Activated CD4-positive, alpha-beta T cell treated with anti-CD3 and anti-CD28 coated beads, Interleukin-2, amount 10 ng/mL, durations not matched to agents 7 days and 5 days (primary cell): ENCODE data around the gene AGBL1. TPM values are rescaled to one million over a fixed set of nuclear protein-coding genes. Genes with fewer than 3 reads are reported as not detected.
"Not testable (repeated sequence)": the region's sequence is repeated elsewhere in the genome, so short reads cannot be mapped to it uniquely, and the experiment has no call there.

ENCODE experiments used
- CTCF ChIA-PET: fragments of 350-600 bp; sonication (Branson Sonifier 250); formaldehyde crosslinking; loops from one replicate; lab custom pipeline; 2021; ENCODE audit warnings: antibody characterized with exemption; lab: Charles Lee
- POLR2A ChIA-PET: fragments of 350-600 bp; sonication (Branson Sonifier 250); formaldehyde crosslinking; loops from one replicate; lab custom pipeline; 2021; ENCODE audit warnings: antibody characterized with exemption; lab: Charles Lee
- DNase-seq: peaks from one replicate; pipeline ENCODE4 v3.0.0-alpha.2; 2020
- H3K27ac Mint-ChIP-seq: one replicate; pipeline ENCODE4 v1.8.0; 2021; ENCODE audit warnings: mild to moderate bottlenecking, moderate library complexity, mixed read lengths
- H3K27me3 Mint-ChIP-seq: one replicate; pipeline ENCODE4 v1.8.0; 2021; ENCODE audit warnings: mixed read lengths
- H3K36me3 Mint-ChIP-seq: one replicate; pipeline ENCODE4 v1.8.0; 2021; ENCODE audit warnings: low read depth, mixed read lengths
- H3K4me1 Mint-ChIP-seq: one replicate; pipeline ENCODE4 v1.8.0; 2021; ENCODE audit warnings: mixed read lengths
- H3K4me3 Mint-ChIP-seq: one replicate; pipeline ENCODE4 v1.8.0; 2021; ENCODE audit warnings: mild to moderate bottlenecking, moderate library complexity, mixed read lengths
- H3K9me3 Mint-ChIP-seq: one replicate; pipeline ENCODE4 v1.8.0; 2021; ENCODE audit warnings: mixed read lengths
- total RNA-seq, 2 experiments: library from RNA; stranded (reverse); gene quantifications; one replicate each; pipeline ENCODE4 v1.2.3, GENCODE V29; 2021

AGBL1 gene
- total RNA-seq, 2 experiments from 2014 or later: not detected

DNA sequence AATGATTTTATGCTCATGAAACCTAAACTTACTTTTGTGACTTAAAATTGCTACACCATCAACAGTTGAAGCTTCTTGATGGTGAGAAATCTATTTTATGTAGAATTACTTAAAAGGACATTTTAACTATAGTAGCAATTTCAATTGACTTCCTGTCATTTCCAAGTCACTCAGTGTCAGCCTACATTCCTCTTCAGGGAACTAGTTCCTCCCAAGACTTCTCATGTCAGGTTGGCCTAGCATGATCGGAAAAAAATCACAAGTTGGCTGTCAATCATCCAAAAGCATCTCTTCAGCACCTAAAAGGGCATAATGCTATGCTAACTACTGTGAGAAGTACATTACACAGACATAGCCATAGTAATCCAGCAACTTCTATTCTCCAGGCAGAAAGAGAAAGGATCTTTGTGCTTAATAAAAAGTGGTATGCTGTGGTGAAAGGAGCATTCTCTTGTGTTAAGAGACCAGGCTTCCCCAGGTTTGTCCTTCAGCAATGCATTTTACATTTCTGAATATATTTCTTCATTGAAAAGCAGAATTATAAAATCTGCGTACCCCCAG lies 893.7 kb downstream of the AGBL1 start:
- Mint-ChIP-seq H3K9me3 (no peaks in the 10 kb centered on the region), H3K4me1 (no peaks in the 10 kb centered on the region), H3K36me3 (no peaks in the 10 kb centered on the region), H3K27ac (no peak overlapping the region), H3K4me3 (no peak overlapping the region), H3K27me3 (no peaks in the 10 kb centered on the region)
- DNase-seq: no peak
- ChIA-PET CTCF (no interaction called here), POLR2A (no interaction called here)

DNA sequence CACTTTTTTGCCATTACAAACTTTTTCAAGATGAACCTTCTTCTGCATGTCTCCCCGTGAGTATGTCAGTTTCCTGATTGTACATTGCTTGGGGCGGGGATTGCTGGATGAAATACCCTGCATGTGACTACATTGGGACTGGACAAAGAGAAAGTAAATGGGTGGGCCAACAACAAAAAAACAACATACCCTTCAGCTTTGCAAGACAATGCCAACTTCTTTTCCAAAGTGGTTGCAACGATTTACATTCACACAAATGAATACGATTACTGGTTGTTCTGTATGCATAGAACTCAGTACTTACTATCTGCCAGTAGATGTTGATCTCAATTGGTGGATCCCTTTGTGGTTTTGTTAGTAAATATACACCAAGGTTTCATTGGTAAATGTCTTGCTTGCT lies 908.4 kb downstream of the AGBL1 start:
- H3K27ac Mint-ChIP-seq: no peak overlapping the region
- no peaks in the 10 kb centered on the region for H3K9me3 Mint-ChIP-seq
- no peaks in the 10 kb centered on the region for H3K36me3 Mint-ChIP-seq
- H3K27me3 Mint-ChIP-seq: no peaks in the 10 kb centered on the region
- no peak overlapping the region for H3K4me3 Mint-ChIP-seq
- no peaks in the 10 kb centered on the region for H3K4me1 Mint-ChIP-seq
- ChIA-PET CTCF (no interaction called here), POLR2A (no interaction called here)
- DNase-seq: no peak

DNA sequence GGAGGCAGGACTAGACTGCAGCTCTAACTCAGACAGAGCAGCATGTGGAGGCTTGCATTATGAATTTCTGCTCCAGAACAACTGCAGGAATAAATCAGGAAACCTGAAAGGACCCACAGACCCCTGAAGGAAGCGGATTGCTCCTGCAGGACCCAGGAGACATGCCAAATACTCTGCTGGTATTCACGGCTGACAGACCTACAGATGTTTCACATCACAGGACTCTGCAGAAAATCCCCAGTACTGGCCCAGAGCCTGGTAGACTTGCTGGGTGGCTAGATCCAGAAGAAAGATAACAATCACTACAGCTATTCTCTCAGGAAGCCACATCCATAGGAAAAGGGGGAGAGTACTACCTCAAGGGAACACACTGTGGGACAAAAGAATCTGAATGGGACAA lies 942.1 kb downstream of the AGBL1 start:
- H3K9me3 Mint-ChIP-seq: peaks cover 9% of the 10 kb centered on the region
- H3K4me3 Mint-ChIP-seq: no peak overlapping the region
- DNase-seq: no peak
- no peaks in the 10 kb centered on the region for H3K4me1 Mint-ChIP-seq
- ChIA-PET POLR2A (no interaction called here), CTCF (no interaction called here)
- H3K27ac Mint-ChIP-seq: no peak overlapping the region
- no peaks in the 10 kb centered on the region for H3K36me3 Mint-ChIP-seq
- no peaks in the 10 kb centered on the region for H3K27me3 Mint-ChIP-seq

DNA sequence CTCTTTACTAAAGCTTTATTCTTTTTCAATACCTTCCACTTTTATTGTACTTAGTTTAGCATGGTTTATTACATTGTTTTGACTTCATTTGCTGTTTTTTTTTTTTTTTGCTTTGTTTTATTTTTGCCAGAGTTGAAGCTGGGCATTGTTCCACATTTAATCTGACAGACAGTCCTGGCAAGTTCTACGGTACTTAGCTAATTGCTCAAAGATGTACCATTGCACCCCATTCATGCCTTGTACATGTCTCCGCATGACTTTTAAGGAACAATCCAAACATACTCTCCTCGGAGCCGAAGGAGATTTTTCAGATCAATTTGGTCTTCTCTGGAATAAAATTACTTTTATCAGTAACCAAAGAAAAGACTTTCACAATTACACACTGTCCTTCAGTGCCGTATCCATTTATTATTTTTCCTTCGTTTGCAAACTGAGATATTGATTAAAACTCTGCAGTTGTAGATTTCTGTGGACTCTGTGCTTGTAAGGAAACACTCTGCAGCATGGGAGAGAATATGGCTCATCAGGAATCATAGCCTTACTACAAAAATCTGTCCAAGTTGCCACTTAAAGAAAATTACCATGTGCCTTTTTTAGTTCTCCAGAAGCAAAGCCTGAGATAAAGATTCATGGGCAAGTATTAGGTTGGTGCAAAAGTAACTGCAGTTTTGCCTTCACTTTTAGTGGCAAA lies 952.0 kb downstream of the AGBL1 start:
- Mint-ChIP-seq H3K4me1 (no peaks in the 10 kb centered on the region), H3K36me3 (no peaks in the 10 kb centered on the region), H3K27me3 (no peaks in the 10 kb centered on the region), H3K4me3 (no peak overlapping the region), H3K9me3 (peaks cover 11% of the 10 kb centered on the region), H3K27ac (no peak overlapping the region)
- ChIA-PET POLR2A (no interaction called here), CTCF (no interaction called here)
- DNase-seq: no peak

DNA sequence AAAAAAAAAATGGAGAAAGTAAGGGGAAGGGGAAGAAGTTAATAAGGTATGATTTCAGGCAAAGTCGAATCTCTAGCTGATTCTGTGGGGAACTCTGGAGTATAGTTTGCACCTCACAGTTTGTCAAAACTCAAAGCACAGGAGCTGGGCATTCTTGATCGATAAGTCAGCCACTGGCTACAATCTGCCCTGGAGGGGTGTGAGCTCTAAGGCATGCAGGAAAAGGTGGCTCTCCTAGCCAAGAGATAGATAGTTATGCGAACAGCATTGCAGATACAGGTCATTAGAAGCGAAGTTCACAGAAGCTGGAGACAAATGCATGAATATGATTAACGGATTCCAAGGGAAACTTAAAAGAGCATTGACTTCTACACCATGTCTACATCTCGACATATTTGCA lies 952.6 kb downstream of the AGBL1 start:
- Mint-ChIP-seq H3K4me1 (no peaks in the 10 kb centered on the region), H3K36me3 (no peaks in the 10 kb centered on the region), H3K9me3 (peaks cover 8% of the 10 kb centered on the region), H3K4me3 (no peak overlapping the region), H3K27ac (no peak overlapping the region), H3K27me3 (no peaks in the 10 kb centered on the region)
- DNase-seq: no peak
- POLR2A ChIA-PET: no interaction called here
- CTCF ChIA-PET: no interaction called here

DNA sequence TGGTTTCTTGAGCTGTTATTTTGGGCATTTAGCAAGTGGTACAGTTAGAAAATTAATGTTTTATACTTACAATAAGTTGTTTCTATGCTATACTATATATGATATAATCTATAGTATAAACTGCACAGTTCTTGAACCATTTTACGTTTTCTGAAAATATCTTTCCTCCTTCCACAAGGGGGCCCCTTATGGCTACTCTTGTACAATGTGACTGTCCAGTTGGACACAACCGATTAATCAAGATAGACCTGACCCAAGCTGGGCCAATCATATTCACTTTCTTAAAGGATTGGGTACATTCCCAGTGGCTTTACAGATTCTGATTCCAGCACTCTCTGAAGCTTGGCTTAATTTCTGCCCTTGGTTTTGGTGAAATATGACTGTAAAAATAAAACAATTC lies 953.4 kb downstream of the AGBL1 start:
- peaks cover 8% of the 10 kb centered on the region for H3K9me3 Mint-ChIP-seq
- ChIA-PET POLR2A (no interaction called here), CTCF (no interaction called here)
- no peak for DNase-seq
- no peak overlapping the region for H3K27ac Mint-ChIP-seq
- no peaks in the 10 kb centered on the region for H3K4me1 Mint-ChIP-seq
- no peaks in the 10 kb centered on the region for H3K36me3 Mint-ChIP-seq
- H3K27me3 Mint-ChIP-seq: no peaks in the 10 kb centered on the region
- H3K4me3 Mint-ChIP-seq: no peak overlapping the region

DNA sequence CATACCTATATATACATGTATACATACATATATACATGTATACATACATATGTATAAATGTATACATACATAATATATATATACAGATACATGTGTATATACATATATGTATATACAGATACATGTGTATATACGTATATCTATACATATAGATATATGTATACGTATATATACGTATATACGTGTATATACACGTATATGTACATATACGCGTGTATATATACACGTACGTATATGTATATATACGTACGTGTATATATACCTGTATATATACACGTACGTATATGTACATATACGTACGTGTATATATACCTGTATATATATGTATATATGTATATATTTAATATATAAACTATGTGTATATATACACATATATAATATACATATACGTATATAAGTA lies 955.2 kb downstream of the AGBL1 start:
- Mint-ChIP-seq H3K4me3 (no peak overlapping the region), H3K4me1 (no peaks in the 10 kb centered on the region), H3K27ac (no peak overlapping the region), H3K9me3 (peaks cover 8% of the 10 kb centered on the region), H3K36me3 (no peaks in the 10 kb centered on the region), H3K27me3 (no peaks in the 10 kb centered on the region)
- DNase-seq: no peak
- CTCF ChIA-PET: no interaction called here
- POLR2A ChIA-PET: no interaction called here

DNA sequence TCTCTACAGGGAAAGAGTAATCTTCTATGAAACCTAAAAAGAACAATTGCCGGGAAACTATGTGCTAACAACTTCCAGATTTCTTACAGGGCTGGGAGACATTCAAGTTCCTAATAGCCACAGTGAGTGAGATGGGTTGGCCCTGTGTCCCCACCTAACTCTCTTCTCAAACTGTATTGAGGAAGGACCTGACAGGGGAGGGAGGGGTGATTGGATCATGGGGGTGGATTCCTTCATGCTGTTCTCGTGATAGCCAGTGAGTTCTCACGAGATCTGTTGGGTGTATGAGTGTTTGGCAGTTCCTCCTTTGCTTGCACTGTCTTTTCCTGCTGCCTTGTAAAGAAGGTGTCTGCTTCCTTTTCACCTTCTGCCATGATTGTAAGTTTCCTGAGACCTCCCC lies 958.7 kb downstream of the AGBL1 start:
- no peaks in the 10 kb centered on the region for H3K4me1 Mint-ChIP-seq
- CTCF ChIA-PET: no interaction called here
- POLR2A ChIA-PET: no interaction called here

DNA sequence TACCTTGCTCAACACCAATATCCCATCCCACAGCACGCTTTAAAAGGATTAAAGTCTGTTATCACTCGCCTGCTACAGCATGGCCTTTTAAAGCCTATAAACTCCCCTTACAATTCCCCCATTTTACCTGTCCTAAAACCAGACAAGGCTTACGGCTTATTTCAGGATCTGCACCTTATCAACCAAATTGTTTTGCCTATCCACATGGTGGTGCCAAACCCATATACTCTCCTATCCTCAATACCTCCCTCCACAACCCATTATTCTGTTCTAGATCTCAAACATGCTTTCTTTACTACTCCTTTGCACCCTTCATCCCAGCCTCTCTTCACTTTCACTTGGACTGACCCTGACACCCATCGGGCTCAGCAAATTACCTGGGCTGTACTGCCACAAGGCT lies 962.9 kb downstream of the AGBL1 start:
- not testable (repeated sequence) for H3K4me1 Mint-ChIP-seq

More for the DNA sequence above, 958.7 kb downstream of the AGBL1 start:
- Mint-ChIP-seq H3K9me3 (peaks cover 6% of the 10 kb centered on the region), H3K36me3 (no peaks in the 10 kb centered on the region), H3K27me3 (no peaks in the 10 kb centered on the region), H3K27ac (no peak overlapping the region), H3K4me3 (no peak overlapping the region)
- DNase-seq: no peak

DNA sequence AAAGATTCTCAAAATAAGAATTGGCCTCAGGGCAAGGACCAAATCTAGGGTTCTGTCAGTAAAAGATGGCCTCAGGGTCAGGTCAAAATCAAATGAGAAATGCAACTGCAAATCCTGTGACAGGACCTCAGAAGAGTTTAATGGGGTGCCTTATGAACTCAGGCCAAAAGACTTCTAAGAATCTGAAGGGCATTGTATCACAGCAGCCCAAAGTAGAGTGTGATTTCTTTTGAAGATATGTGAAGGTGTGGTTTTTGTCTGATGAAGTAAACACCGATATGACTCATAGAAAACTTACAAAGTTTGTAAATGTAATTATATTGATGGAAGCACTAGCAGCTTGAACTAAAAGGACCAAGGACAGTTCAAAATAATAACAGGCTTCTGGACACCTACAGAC lies 966.1 kb downstream of the AGBL1 start:
- POLR2A ChIA-PET: no interaction called here
- Mint-ChIP-seq H3K27ac (no peak overlapping the region), H3K27me3 (no peaks in the 10 kb centered on the region), H3K4me3 (no peak overlapping the region), H3K36me3 (no peaks in the 10 kb centered on the region), H3K4me1 (no peaks in the 10 kb centered on the region), H3K9me3 (no peaks in the 10 kb centered on the region)
- CTCF ChIA-PET: interaction anchor here (0.6 kb wide), 1 partner anchor 119 kb away, joined by 4 read pairs; no protein-coding TSS in a partner anchor
- DNase-seq: no peak

More for the DNA sequence above, 962.9 kb downstream of the AGBL1 start:
- POLR2A ChIA-PET, H3K27ac Mint-ChIP-seq, DNase-seq, H3K27me3 Mint-ChIP-seq, H3K4me3 Mint-ChIP-seq, CTCF ChIA-PET, H3K36me3 Mint-ChIP-seq, H3K9me3 Mint-ChIP-seq: not testable (repeated sequence)

DNA sequence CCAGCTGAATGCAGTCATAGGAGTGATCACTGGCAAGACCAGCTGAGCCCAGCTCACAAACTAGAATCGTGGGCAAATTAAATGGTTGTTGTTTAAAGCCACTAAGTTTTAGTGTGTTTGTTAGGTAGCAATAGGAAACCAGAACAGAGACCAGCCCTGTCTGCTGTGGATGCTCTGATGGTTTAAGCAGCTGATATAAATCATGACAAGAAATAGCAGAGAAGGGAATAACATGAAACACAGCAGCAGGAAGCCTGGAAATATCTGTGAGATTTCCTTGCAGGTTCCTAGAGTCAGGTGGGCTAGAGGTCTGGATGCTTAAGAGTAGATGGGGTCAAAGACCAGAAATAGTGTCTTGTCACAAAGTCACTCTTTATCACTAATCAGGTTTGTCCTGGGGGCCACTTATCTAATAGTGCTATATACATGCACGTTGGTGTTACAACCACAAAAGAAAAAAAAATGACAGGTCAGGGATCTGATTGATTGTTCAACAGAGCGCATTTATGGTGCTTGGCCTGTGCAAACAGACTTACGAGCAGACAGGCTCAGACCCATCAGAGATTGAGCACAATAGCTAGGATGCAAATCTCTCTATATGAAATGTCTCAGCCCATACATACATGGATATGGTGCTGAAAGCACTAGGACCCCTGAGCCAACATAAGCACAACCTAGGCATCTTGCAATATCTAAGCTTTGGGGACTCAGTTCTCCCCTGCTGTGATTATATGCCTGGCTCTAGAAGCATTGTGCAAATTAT lies 967.7 kb downstream of the AGBL1 start:
- no peak for DNase-seq
- no peaks in the 10 kb centered on the region for H3K9me3 Mint-ChIP-seq
- H3K27me3 Mint-ChIP-seq: no peaks in the 10 kb centered on the region
- H3K4me1 Mint-ChIP-seq: no peaks in the 10 kb centered on the region
- H3K4me3 Mint-ChIP-seq: no peak overlapping the region
- no peak overlapping the region for H3K27ac Mint-ChIP-seq
- ChIA-PET CTCF (no interaction called here), POLR2A (no interaction called here)
- no peaks in the 10 kb centered on the region for H3K36me3 Mint-ChIP-seq
